Measurements from ENCODE around the gene ALKBH8. TPM values are rescaled to one million over a fixed set of nuclear protein-coding genes. Genes with fewer than 3 reads are reported as not detected.

Gene ALKBH8
- total RNA-seq, 1 donor from 2014 or later = 12.4 TPM

- no peak for TF ChIP-seq CTCF (IDR thresholded peaks at IDR 0.05; ENCODE audit: insufficient read depth, low read length, severe bottlenecking)
- no peak for DNase-seq (ENCODE audit: low read depth)
- Histone ChIP-seq H3K4me3 (ENCODE audit: low read depth, low read length) (no peak overlapping the region), H3K27me3 (ENCODE audit: control insufficient read depth, insufficient read depth, low read length) (no peaks in the 10 kb centered on the region), H3K36me3 (ENCODE audit: control insufficient read depth, insufficient read depth, low read length) (peaks cover 3% of the 10 kb centered on the region)
- FAIRE-seq = no peak
These were observed 111.8 kb downstream of the ALKBH8 start for GRCh38 chr11:107453594-107454286.

Other genes starting within 250 kb of the ALKBH8 start
- gene CWF19L2, start 107.9 kb downstream of the ALKBH8 start, total RNA-seq = 13.2 and 13.7 TPM in 2 replicates
- gene ELMOD1, start 25.4 kb upstream of the ALKBH8 start, total RNA-seq = under 0.01 TPM in 1 of 2 replicates, not detected in the other
- not detected in 2 replicates for gene SLN, start 146.3 kb upstream of the ALKBH8 start, total RNA-seq